ENCODE measurements around the gene CCDC88A. TPM values are rescaled to one million over a fixed set of nuclear protein-coding genes. Genes with fewer than 3 reads are reported as not detected.
A peak's percentile ranks its signal among the peaks of the same experiment; 100 is the strongest.
"Not testable (repeated sequence)": the region's sequence is repeated elsewhere in the genome, so short reads cannot be mapped to it uniquely, and the experiment has no call there.

The CCDC88A gene
- polyA plus RNA-seq, 10 donors, result 41.6 to 94.2 (median 65.4) TPM

- DNase-seq, result no peak
Observed at GRCh38 chr2:55327470-55328230, 92.0 kb downstream of the CCDC88A start.

- DNase-seq, result no peak
Observed at GRCh38 chr2:55314985-55315384, 104.7 kb downstream of the CCDC88A start.

- DNase-seq, result no peak
Observed at GRCh38 chr2:55311444-55311870, 108.2 kb downstream of the CCDC88A start.

- DNase-seq, result peak in 1 of 3 donors; percentile 11
Observed at GRCh38 chr2:55309446-55309845, 110.2 kb downstream of the CCDC88A start.

- DNase-seq, result no peak
Observed at GRCh38 chr2:55302241-55302640, 117.4 kb downstream of the CCDC88A start.

- DNase-seq, result no peak
Observed at GRCh38 chr2:55301277-55301676, 118.4 kb downstream of the CCDC88A start.

- DNase-seq, result no peak
Observed at GRCh38 chr2:55296393-55296792, 123.3 kb downstream of the CCDC88A start.

GRCh38 chr2:55283083-55283482, 136.6 kb downstream of the CCDC88A start:
- no peak for DNase-seq

- peak; percentile 81 to 96 (median 90) for DNase-seq
Observed at GRCh38 chr2:55282110-55282917, 137.3 kb downstream of the CCDC88A start.

- not testable (repeated sequence) for DNase-seq
Observed at GRCh38 chr2:55280851-55281546, 138.7 kb downstream of the CCDC88A start.

- DNase-seq, result not testable (repeated sequence)
Observed at GRCh38 chr2:55279859-55280424, 139.7 kb downstream of the CCDC88A start.

- DNase-seq, result not testable (repeated sequence)
Observed at GRCh38 chr2:55279214-55279835, 140.3 kb downstream of the CCDC88A start.

GRCh38 chr2:55277310-55277709, 142.3 kb downstream of the CCDC88A start:
- DNase-seq, result no peak

- DNase-seq, result not testable (repeated sequence)
Observed at GRCh38 chr2:55274346-55274745, 145.3 kb downstream of the CCDC88A start.

GRCh38 chr2:55269645-55269990, 150.0 kb downstream of the CCDC88A start:
- peak in 2 of 3 donors; percentile 15 to 52 for DNase-seq

GRCh38 chr2:55268907-55269644, 150.6 kb downstream of the CCDC88A start, which contains the start of gene MTIF2:
TSS of gene MTIF2 (minus strand) at chr2:55269231. CDS start at chr2:55263858, 5,373 bp downstream.
- peak; percentile 93 to 97 (median 95) for DNase-seq

- peak in 1 of 3 donors; percentile 6 for DNase-seq
Observed at GRCh38 chr2:55268288-55268906, 151.3 kb downstream of the CCDC88A start.

GRCh38 chr2:55259586-55259985, 160.1 kb downstream of the CCDC88A start:
- not testable (repeated sequence) for DNase-seq

- no peak for DNase-seq
Observed at GRCh38 chr2:55252832-55253231, 166.8 kb downstream of the CCDC88A start.

GRCh38 chr2:55247025-55247424, 172.6 kb downstream of the CCDC88A start:
- DNase-seq, result no peak

All from muscle of back (tissue), 11 donors.